HG02798 (cell line): ENCODE measurements around the gene DTX3.
"Not testable (repeated sequence)": the region's sequence is repeated elsewhere in the genome, so short reads cannot be mapped to it uniquely, and the experiment has no call there.

ENCODE experiments used
- ATAC-seq: cut with Tn5 transposase; IDR thresholded peaks from one replicate; pipeline ENCODE4 v1.9.1; 2021; ENCODE audit warnings: mild to moderate bottlenecking; ENCODE audit not compliant: unreplicated experiment, poor library complexity

Gene DTX3

GRCh38 chr12:57581802-57582201 lies 22.8 kb upstream of the DTX3 start:
- no peak for ATAC-seq

- no peak for ATAC-seq
Measured at GRCh38 chr12:57582440-57582839, 22.2 kb upstream of the DTX3 start.

- peak; percentile 95 for ATAC-seq
Measured at GRCh38 chr12:57583008-57583831, 21.4 kb upstream of the DTX3 start.

- no peak for ATAC-seq
Measured at GRCh38 chr12:57584050-57584449, 20.6 kb upstream of the DTX3 start.

- no peak for ATAC-seq
Measured at GRCh38 chr12:57584690-57585089, 19.9 kb upstream of the DTX3 start.

GRCh38 chr12:57585156-57585555 lies 19.5 kb upstream of the DTX3 start:
- ATAC-seq: no peak

- ATAC-seq: no peak
Measured at GRCh38 chr12:57586128-57586527, 18.5 kb upstream of the DTX3 start.

GRCh38 chr12:57586832-57587429 lies 17.7 kb upstream of the DTX3 start:
- no peak for ATAC-seq

- ATAC-seq: not testable (repeated sequence)
Measured at GRCh38 chr12:57588951-57589610, 15.5 kb upstream of the DTX3 start.

GRCh38 chr12:57590479-57590863 lies 14.2 kb upstream of the DTX3 start:
- no peak for ATAC-seq

GRCh38 chr12:57590864-57591781 lies 13.5 kb upstream of the DTX3 start, which contains the start of gene PIP4K2C:
PIP4K2C (plus strand) TSS chr12:57591192; CDS start chr12:57591290, 98 bp downstream.
- ATAC-seq: peak; percentile 97

- ATAC-seq: no peak
Measured at GRCh38 chr12:57591782-57592325, 12.8 kb upstream of the DTX3 start.

- no peak for ATAC-seq
Measured at GRCh38 chr12:57592551-57593165, 12.0 kb upstream of the DTX3 start.

GRCh38 chr12:57593187-57593586 lies 11.4 kb upstream of the DTX3 start:
- no peak for ATAC-seq

GRCh38 chr12:57600395-57600794 lies 4.2 kb upstream of the DTX3 start:
- no peak for ATAC-seq

GRCh38 chr12:57602544-57602943 lies 2.1 kb upstream of the DTX3 start:
- no peak for ATAC-seq

GRCh38 chr12:57603324-57603723 lies 1.3 kb upstream of the DTX3 start:
- ATAC-seq: no peak

GRCh38 chr12:57603815-57604453 lies 690 bp upstream of the DTX3 start:
- no peak for ATAC-seq
